GM12873 (cell line): ENCODE results near the gene BCL7A.

Experiments used
- TF ChIP-seq, protein P1 (sequence below): IDR thresholded peaks from 2 replicates; pipeline ENCODE4 v1.5.1; 2012; ENCODE audit warnings: low read depth, mild to moderate bottlenecking, moderate library complexity, low read length, control low read depth; ENCODE audit not compliant: insufficient read depth; ENCODE audit errors: missing control alignments

BCL7A gene

GRCh38 chr12:122080149-122081082 is 58.7 kb downstream of the BCL7A start:
- TF ChIP-seq, protein P1, sequence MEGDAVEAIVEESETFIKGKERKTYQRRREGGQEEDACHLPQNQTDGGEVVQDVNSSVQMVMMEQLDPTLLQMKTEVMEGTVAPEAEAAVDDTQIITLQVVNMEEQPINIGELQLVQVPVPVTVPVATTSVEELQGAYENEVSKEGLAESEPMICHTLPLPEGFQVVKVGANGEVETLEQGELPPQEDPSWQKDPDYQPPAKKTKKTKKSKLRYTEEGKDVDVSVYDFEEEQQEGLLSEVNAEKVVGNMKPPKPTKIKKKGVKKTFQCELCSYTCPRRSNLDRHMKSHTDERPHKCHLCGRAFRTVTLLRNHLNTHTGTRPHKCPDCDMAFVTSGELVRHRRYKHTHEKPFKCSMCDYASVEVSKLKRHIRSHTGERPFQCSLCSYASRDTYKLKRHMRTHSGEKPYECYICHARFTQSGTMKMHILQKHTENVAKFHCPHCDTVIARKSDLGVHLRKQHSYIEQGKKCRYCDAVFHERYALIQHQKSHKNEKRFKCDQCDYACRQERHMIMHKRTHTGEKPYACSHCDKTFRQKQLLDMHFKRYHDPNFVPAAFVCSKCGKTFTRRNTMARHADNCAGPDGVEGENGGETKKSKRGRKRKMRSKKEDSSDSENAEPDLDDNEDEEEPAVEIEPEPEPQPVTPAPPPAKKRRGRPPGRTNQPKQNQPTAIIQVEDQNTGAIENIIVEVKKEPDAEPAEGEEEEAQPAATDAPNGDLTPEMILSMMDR, result no peak

DNA sequence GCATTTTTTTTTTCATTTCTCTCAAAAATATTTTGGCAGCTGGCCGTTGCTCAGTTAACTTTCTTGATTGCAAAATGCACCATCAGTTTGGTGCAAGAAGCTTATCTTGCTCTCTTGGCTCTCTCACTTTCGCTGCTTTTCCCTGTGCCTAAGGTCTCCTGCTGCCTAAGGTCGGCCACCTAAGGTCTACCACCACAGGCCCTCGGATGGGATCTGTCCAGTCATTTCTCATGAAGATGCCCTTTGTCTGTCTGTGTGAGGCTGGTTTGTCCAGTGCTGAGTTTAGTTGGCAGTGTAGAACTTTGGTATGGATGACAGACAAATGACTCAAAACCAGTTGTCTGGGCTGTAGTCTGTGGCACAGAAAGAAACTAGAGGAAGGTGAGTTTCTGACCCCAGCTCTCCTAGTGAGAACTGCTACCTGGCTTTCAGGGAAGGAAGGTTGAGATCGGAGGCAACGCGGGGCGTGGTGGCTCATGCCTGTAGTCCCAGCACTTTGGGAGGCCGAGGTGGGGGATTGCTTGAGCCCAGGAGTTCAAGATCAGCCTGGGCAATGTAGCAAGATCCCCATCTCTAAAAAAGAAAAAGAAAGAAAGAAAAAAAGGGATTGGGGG is 59.5 kb downstream of the BCL7A start:
- TF ChIP-seq, protein P1, result no peak

DNA sequence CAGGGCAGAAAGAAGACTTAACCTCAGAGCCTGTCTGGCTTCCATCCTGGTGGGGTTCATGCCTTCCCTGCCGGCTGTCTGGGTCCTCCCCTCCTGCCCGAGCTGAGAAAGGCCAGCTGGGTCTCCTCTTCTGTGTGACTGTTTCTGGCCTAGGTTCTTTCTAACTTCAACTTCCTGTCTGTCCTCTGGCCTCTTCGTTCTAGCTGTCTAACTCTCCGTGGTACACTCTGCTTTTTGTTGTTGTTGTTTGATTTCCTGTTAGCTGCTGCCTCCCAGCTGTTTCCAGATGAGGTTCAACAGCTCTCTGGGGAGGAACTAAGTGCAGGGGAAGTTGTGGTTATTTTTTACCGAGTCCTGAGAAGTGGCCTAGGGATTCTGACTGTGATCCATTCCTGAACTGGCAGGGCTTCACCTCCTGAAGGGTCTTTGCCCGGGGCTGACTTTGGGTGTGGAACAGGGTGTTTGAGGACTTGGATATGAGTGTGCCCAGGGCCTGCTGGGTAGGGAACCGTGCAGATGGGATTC is 60.1 kb downstream of the BCL7A start:
- TF ChIP-seq, protein P1, result no peak

- TF ChIP-seq, protein P1, result no peak
Observed at GRCh38 chr12:122082621-122083356, 61.1 kb downstream of the BCL7A start.

- TF ChIP-seq, protein P1, result no peak
Observed at GRCh38 chr12:122084857-122085405, 63.2 kb downstream of the BCL7A start.

DNA sequence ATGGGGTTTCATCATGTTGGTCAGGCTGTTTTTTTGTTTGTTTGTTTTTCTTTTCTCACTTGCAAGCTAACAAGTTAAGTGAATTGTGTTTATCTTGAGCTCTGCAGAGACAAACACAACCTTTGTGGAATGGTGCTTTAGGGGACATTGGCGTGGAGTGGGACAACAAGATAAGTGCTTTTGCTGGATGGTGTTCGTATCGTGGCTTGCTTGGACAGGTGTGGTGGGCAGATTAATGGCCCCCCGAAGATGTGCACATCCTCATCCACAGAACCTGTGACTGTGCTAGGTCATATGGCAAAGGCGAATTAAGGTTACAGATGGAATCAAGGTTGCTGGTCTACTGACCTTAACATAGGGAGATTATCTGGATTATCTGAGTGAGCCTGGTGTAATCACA is 63.9 kb downstream of the BCL7A start:
- TF ChIP-seq, protein P1, result no peak
